GM12878 (cell line): ENCODE data around the gene RNF126. TPM values are rescaled to one million over a fixed set of nuclear protein-coding genes. Genes with fewer than 3 reads are reported as not detected.
A peak's percentile ranks its signal among the peaks of the same experiment; 100 is the strongest.

Experiments
- ATF7 ChIP-seq: fragments of 450-650 bp; IDR thresholded peaks from 2 replicates; pipeline ENCODE4 v1.6.1; 2016; ENCODE audit warnings: low read depth, mild to moderate bottlenecking
- BHLHE40 ChIP-seq, 2 experiments: fragments of 450-650 bp in 1 of 2; IDR thresholded peaks; 2 replicates each; pipeline ENCODE4 v1.6.1; 2011 to 2017; ENCODE audit warnings: low read depth in 2 of 2, borderline replicate concordance in 1 of 2, improper control_type of control experiment in 1 of 2, low read length in 1 of 2, mild to moderate bottlenecking in 1 of 2
- CHD1 ChIP-seq: IDR thresholded peaks from 2 replicates; pipeline ENCODE4 v1.6.1; 2012; ENCODE audit warnings: low read depth, low read length, improper control_type of control experiment
- IKZF2 ChIP-seq, 2 experiments: fragments of 450-650 bp; IDR thresholded peaks; 2 replicates each; pipeline ENCODE4 v1.6.1; 2017; ENCODE audit warnings: mild to moderate bottlenecking in 2 of 2, moderate library complexity in 2 of 2
- NBN ChIP-seq: fragments of 450-650 bp; IDR thresholded peaks from 2 replicates; pipeline ENCODE4 v1.6.1; 2016
- RAD51 ChIP-seq: fragments of 450-650 bp; IDR thresholded peaks from 2 replicates; pipeline ENCODE4 v1.6.1; 2016; ENCODE audit warnings: moderate library complexity, mild to moderate bottlenecking, inconsistent platforms
- TCF3 ChIP-seq: IDR thresholded peaks from 2 replicates; pipeline ENCODE4 v1.6.1; 2012; ENCODE audit warnings: low read depth, mild to moderate bottlenecking, low read length, borderline replicate concordance; ENCODE audit not compliant: insufficient read depth
- ZNF207 ChIP-seq: fragments of 450-650 bp; IDR thresholded peaks from 2 replicates; pipeline ENCODE4 v1.6.1; 2014; ENCODE audit warnings: antibody characterized with exemption, mild to moderate bottlenecking, borderline replicate concordance
- ZNF622 ChIP-seq: fragments of 450-650 bp; IDR thresholded peaks from 2 replicates; pipeline ENCODE4 v1.6.1; 2017; ENCODE audit warnings: mild to moderate bottlenecking, inconsistent platforms
- polyA plus RNA-seq, 11 experiments: library from polyadenylated mRNA; depleted of rRNA in 4 of 11; unstranded in 6 of 11; stranded (reverse) in 5 of 11; fragments of >200 nt; fragmentation: Nextera tagmentation in 4 of 11; fragmentation: Illumina TruSeq in 1 of 11; extraction: Ambion mirVana in 4 of 11; extraction: Trizol in 1 of 11; gene quantifications; 1 replicate in 1 of 11; 2 replicates in 10 of 11; pipeline versions ENCODE4 v1.2.1 to v1.2.3, GENCODE V29; 2011 to 2016; ENCODE audit warnings: inconsistent platforms in 2 of 11, missing spikeins in 2 of 11, low read depth in 1 of 11
- total RNA-seq, 4 experiments: library from RNA; depleted of rRNA in 3 of 4; stranded (reverse); fragments of >200 nt in 3 of 4; fragmentation: Illumina TruSeq in 1 of 4; extraction: Trizol in 1 of 4; gene quantifications; 2 replicates each; pipeline versions ENCODE4 v1.2.1 to v1.2.3, GENCODE V29; 2013 to 2021
- TF ChIP-seq, protein P1 (sequence below): IDR thresholded peaks from 2 replicates; pipeline ENCODE4 v1.6.1; 2011; ENCODE audit warnings: low read depth, mild to moderate bottlenecking, low read length, moderate library complexity, borderline replicate concordance; ENCODE audit errors: extremely low read depth
- TF ChIP-seq, protein P2 (sequence below): IDR thresholded peaks from 2 replicates; pipeline ENCODE4 v1.6.1; 2011; ENCODE audit warnings: borderline replicate concordance, low read depth, mild to moderate bottlenecking, moderate library complexity, low read length; ENCODE audit not compliant: insufficient read depth, poor library complexity, severe bottlenecking
- TF ChIP-seq, protein P3 (sequence below): fragments of 450-650 bp; IDR thresholded peaks from 2 replicates; pipeline ENCODE4 v1.6.1; 2017; ENCODE audit warnings: mild to moderate bottlenecking, moderate library complexity
- TF ChIP-seq, protein P4 (sequence below): fragments of 450-650 bp; IDR thresholded peaks from 2 replicates; pipeline ENCODE4 v1.6.1; 2017; ENCODE audit warnings: mild to moderate bottlenecking
- TF ChIP-seq, protein P5 (sequence below): IDR thresholded peaks from 2 replicates; pipeline ENCODE4 v1.6.1; 2011; ENCODE audit warnings: borderline replicate concordance, low read depth, mild to moderate bottlenecking, moderate library complexity, mixed read lengths, low read length; ENCODE audit not compliant: insufficient read depth; ENCODE audit errors: extremely low read length

The RNF126 gene
- total and polyA plus RNA-seq, 10 of the 15 experiments (the other 5 are each of a cell fraction or from before 2014, with no cell fraction given), result 0.45 to 100 (median 50.6) TPM

DNA sequence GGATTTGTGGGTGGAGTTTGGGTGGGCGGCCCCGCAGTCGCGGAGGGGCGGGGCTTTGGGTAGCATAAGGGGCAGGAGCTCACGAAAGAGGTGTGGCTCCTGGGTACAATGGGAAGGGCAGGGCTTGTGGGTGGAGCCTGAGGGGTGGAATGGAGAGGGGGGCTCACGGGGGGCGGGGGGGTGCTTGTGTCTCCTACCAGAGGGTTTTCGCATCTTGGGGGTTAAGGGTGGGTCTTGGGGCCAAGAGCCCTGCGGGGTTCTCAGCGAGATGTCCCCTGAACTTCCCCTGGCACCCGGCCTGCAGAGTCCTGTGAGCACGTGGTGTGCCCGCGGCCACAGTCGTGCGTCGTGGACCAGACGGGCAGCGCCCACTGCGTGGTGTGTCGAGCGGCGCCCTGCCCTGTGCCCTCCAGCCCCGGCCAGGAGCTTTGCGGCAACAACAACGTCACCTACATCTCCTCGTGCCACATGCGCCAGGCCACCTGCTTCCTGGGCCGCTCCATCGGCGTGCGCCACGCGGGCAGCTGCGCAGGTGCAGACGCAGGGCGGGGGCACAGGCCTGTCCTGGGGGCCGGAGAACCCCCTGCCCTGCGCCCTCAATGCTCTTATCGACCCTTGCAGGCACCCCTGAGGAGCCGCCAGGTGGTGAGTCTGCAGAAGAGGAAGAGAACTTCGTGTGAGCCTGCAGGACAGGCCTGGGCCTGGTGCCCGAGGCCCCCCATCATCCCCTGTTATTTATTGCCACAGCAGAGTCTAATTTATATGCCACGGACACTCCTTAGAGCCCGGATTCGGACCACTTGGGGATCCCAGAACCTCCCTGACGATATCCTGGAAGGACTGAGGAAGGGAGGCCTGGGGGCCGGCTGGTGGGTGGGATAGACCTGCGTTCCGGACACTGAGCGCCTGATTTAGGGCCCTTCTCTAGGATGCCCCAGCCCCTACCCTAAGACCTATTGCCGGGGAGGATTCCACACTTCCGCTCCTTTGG, 18.3 kb upstream of the RNF126 start (continued):
- TF ChIP-seq ZNF622 (no peak), ATF7 (no peak), IKZF2 (IDR thresholded peaks at IDR 0.05) (no peak), ZNF207 (no peak), NBN (no peak), BHLHE40 (IDR thresholded peaks at IDR 0.05; ENCODE audit: borderline replicate concordance in 1 of 2, low read depth in 2 of 2, low read length in 1 of 2) (peak in 1 of 2 experiments; percentile 15; a peak in 1 of 4 replicates), CHD1 (no peak), RAD51 (no peak), TCF3 (0 out of 2 replicates have a peak, but pooled peaks have one; percentile 61)
- TF ChIP-seq, protein P1, sequence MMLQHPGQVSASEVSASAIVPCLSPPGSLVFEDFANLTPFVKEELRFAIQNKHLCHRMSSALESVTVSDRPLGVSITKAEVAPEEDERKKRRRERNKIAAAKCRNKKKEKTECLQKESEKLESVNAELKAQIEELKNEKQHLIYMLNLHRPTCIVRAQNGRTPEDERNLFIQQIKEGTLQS, result no peak
- TF ChIP-seq, protein P2, sequence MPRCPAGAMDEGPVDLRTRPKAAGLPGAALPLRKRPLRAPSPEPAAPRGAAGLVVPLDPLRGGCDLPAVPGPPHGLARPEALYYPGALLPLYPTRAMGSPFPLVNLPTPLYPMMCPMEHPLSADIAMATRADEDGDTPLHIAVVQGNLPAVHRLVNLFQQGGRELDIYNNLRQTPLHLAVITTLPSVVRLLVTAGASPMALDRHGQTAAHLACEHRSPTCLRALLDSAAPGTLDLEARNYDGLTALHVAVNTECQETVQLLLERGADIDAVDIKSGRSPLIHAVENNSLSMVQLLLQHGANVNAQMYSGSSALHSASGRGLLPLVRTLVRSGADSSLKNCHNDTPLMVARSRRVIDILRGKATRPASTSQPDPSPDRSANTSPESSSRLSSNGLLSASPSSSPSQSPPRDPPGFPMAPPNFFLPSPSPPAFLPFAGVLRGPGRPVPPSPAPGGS, result no peak
- TF ChIP-seq, protein P3, sequence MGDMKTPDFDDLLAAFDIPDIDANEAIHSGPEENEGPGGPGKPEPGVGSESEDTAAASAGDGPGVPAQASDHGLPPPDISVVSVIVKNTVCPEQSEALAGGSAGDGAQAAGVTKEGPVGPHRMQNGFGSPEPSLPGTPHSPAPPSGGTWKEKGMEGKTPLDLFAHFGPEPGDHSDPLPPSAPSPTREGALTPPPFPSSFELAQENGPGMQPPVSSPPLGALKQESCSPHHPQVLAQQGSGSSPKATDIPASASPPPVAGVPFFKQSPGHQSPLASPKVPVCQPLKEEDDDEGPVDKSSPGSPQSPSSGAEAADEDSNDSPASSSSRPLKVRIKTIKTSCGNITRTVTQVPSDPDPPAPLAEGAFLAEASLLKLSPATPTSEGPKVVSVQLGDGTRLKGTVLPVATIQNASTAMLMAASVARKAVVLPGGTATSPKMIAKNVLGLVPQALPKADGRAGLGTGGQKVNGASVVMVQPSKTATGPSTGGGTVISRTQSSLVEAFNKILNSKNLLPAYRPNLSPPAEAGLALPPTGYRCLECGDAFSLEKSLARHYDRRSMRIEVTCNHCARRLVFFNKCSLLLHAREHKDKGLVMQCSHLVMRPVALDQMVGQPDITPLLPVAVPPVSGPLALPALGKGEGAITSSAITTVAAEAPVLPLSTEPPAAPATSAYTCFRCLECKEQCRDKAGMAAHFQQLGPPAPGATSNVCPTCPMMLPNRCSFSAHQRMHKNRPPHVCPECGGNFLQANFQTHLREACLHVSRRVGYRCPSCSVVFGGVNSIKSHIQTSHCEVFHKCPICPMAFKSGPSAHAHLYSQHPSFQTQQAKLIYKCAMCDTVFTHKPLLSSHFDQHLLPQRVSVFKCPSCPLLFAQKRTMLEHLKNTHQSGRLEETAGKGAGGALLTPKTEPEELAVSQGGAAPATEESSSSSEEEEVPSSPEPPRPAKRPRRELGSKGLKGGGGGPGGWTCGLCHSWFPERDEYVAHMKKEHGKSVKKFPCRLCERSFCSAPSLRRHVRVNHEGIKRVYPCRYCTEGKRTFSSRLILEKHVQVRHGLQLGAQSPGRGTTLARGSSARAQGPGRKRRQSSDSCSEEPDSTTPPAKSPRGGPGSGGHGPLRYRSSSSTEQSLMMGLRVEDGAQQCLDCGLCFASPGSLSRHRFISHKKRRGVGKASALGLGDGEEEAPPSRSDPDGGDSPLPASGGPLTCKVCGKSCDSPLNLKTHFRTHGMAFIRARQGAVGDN, result peak; percentile 31; the same call in 1 of the 2 replicates
- TF ChIP-seq, protein P4, sequence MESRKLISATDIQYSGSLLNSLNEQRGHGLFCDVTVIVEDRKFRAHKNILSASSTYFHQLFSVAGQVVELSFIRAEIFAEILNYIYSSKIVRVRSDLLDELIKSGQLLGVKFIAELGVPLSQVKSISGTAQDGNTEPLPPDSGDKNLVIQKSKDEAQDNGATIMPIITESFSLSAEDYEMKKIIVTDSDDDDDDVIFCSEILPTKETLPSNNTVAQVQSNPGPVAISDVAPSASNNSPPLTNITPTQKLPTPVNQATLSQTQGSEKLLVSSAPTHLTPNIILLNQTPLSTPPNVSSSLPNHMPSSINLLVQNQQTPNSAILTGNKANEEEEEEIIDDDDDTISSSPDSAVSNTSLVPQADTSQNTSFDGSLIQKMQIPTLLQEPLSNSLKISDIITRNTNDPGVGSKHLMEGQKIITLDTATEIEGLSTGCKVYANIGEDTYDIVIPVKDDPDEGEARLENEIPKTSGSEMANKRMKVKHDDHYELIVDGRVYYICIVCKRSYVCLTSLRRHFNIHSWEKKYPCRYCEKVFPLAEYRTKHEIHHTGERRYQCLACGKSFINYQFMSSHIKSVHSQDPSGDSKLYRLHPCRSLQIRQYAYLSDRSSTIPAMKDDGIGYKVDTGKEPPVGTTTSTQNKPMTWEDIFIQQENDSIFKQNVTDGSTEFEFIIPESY, result no peak
- TF ChIP-seq, protein P5, sequence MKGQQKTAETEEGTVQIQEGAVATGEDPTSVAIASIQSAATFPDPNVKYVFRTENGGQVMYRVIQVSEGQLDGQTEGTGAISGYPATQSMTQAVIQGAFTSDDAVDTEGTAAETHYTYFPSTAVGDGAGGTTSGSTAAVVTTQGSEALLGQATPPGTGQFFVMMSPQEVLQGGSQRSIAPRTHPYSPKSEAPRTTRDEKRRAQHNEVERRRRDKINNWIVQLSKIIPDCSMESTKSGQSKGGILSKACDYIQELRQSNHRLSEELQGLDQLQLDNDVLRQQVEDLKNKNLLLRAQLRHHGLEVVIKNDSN, result peak; percentile 72
